ENCODE data around the gene B4GALT1. TPM values are rescaled to one million over a fixed set of nuclear protein-coding genes. Genes with fewer than 3 reads are reported as not detected.
A peak's percentile ranks its signal among the peaks of the same experiment; 100 is the strongest.

The B4GALT1 gene
- total RNA-seq, 1 donor from 2014 or later: 37.1 TPM

- no peaks in the 10 kb centered on the region for H3K27me3 ChIP-seq (ENCODE audit: low read depth)
- DNase-seq: no peak
- intact Hi-C loops (cut with micrococcal nuclease): no loop called here
- H3K4me1 ChIP-seq: peaks cover 49% of the 10 kb centered on the region
- H3K4me3 ChIP-seq: no peak overlapping the region
- no peaks in the 10 kb centered on the region for H3K9me3 ChIP-seq (replicated peaks)
- H3K27ac ChIP-seq (replicated peaks): peak overlapping the region; percentile 46
- no peak for TF ChIP-seq CTCF (IDR thresholded peaks at IDR 0.05; ENCODE audit: borderline replicate concordance)
- H3K36me3 ChIP-seq: no peaks in the 10 kb centered on the region
Observed at GRCh38 chr9:33182519-33182918, 15.4 kb upstream of the B4GALT1 start.

GRCh38 chr9:33180526-33181184 is 13.5 kb upstream of the B4GALT1 start:
- H3K27ac ChIP-seq (replicated peaks): peak overlapping the region; percentile 67
- intact Hi-C loops (cut with micrococcal nuclease): no loop called here
- no peak for DNase-seq
- no peak for TF ChIP-seq CTCF (IDR thresholded peaks at IDR 0.05; ENCODE audit: borderline replicate concordance)
- H3K4me3 ChIP-seq: no peak overlapping the region
- H3K9me3 ChIP-seq (replicated peaks): no peaks in the 10 kb centered on the region
- no peaks in the 10 kb centered on the region for H3K27me3 ChIP-seq (ENCODE audit: low read depth)
- H3K4me1 ChIP-seq: peaks cover 36% of the 10 kb centered on the region
- no peaks in the 10 kb centered on the region for H3K36me3 ChIP-seq

- no peak overlapping the region for H3K27ac ChIP-seq (replicated peaks)
- intact Hi-C loops (cut with micrococcal nuclease): no loop called here
- no peak overlapping the region for H3K4me3 ChIP-seq
- H3K4me1 ChIP-seq: peaks cover 22% of the 10 kb centered on the region
- no peaks in the 10 kb centered on the region for H3K9me3 ChIP-seq (replicated peaks)
- H3K36me3 ChIP-seq: no peaks in the 10 kb centered on the region
- H3K27me3 ChIP-seq (ENCODE audit: low read depth): no peaks in the 10 kb centered on the region
- TF ChIP-seq CTCF (IDR thresholded peaks at IDR 0.05; ENCODE audit: borderline replicate concordance): no peak
- DNase-seq: no peak
Observed at GRCh38 chr9:33178972-33179697, 12.0 kb upstream of the B4GALT1 start.

- Histone ChIP-seq H3K36me3 (no peaks in the 10 kb centered on the region), H3K27me3 (ENCODE audit: low read depth) (no peaks in the 10 kb centered on the region), H3K27ac (replicated peaks) (no peak overlapping the region), H3K4me3 (no peak overlapping the region), H3K9me3 (replicated peaks) (no peaks in the 10 kb centered on the region), H3K4me1 (peaks cover 25% of the 10 kb centered on the region)
- no peak for TF ChIP-seq CTCF (IDR thresholded peaks at IDR 0.05; ENCODE audit: borderline replicate concordance)
- no peak for DNase-seq
- intact Hi-C loops (cut with micrococcal nuclease): no loop called here
Observed at GRCh38 chr9:33177639-33178038, 10.5 kb upstream of the B4GALT1 start.

- no peaks in the 10 kb centered on the region for H3K9me3 ChIP-seq (replicated peaks)
- peaks cover 28% of the 10 kb centered on the region for H3K4me1 ChIP-seq
- intact Hi-C loops (cut with micrococcal nuclease): no loop called here
- no peak overlapping the region for H3K27ac ChIP-seq (replicated peaks)
- no peak overlapping the region for H3K4me3 ChIP-seq
- TF ChIP-seq CTCF (IDR thresholded peaks at IDR 0.05; ENCODE audit: borderline replicate concordance): no peak
- DNase-seq: no peak
- no peaks in the 10 kb centered on the region for H3K27me3 ChIP-seq (ENCODE audit: low read depth)
- H3K36me3 ChIP-seq: no peaks in the 10 kb centered on the region
Observed at GRCh38 chr9:33177086-33177485, 9.9 kb upstream of the B4GALT1 start.

All from left ventricle myocardium inferior (tissue), 1 donor.